Stimulated activated CD4-positive, alpha-beta T cell treated with anti-CD3 and anti-CD28 coated beads, Interleukin-2, amount 100 ng/mL, for 24 hours (primary cell): Measurements from ENCODE around the gene MTMR8.

ENCODE experiments used
- DNase-seq, 2 donors: peaks; one replicate each; pipeline ENCODE4 v3.0.0-alpha.2; 2020

The MTMR8 gene

GRCh38 chrX:64306712-64307111 lies 88.5 kb downstream of the MTMR8 start:
- no peak for DNase-seq

GRCh38 chrX:64291123-64291522 lies 104.1 kb downstream of the MTMR8 start:
- no peak for DNase-seq

- DNase-seq = no peak
These were observed 130.0 kb downstream of the MTMR8 start for GRCh38 chrX:64265265-64265664.

- no peak for DNase-seq
These were observed 164.9 kb downstream of the MTMR8 start, which contains the start of gene ASB12 for GRCh38 chrX:64230123-64230970. TSS of gene ASB12 (minus strand) at chrX:64230607. CDS start at chrX:64225650, 4,957 bp downstream.

- no peak for DNase-seq
These were observed 166.1 kb downstream of the MTMR8 start for GRCh38 chrX:64229154-64229553.
